Ecto neural progenitor cell (in vitro differentiated cells): ENCODE data around the gene COL15A1.

Experiments used
- DNase-seq: peaks from one replicate; pipeline ENCODE4 v3.0.0-alpha.2; 2018; ENCODE audit warnings: low spot score

COL15A1 gene

DNA sequence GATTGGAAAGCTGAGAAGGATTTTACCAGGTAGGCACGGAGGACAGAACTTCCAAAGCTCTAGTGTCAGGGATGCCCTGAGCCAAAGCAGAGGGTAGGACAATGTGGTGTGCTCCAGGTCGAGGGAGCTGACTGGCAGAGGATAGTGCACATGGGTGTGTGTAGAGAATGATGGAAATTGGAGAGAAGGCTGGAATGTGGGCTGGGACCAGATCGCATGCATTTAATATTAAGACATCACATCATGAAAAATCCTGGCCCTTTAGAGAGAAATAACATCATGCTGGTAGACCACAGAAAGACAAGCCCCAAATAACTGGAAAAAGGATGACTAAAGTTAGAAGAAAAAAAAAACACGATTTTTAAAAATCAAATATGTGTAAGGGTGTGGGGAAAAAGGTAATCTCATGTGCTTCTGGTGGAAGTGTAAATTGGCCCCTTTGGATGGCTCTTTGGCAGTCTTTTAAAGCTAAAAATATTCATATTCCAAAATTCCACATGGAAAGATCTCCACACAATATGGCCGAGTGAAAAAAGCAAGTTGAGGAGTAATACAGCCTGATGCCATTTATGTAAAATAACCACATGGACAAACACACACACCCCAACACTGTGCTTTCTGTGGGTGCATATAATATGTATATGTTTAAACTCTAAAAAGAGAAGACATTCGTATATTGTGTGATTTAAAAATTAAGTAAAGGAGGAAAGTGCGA is 94.2 kb downstream of the COL15A1 start:
- peak; percentile 36 for DNase-seq

DNA sequence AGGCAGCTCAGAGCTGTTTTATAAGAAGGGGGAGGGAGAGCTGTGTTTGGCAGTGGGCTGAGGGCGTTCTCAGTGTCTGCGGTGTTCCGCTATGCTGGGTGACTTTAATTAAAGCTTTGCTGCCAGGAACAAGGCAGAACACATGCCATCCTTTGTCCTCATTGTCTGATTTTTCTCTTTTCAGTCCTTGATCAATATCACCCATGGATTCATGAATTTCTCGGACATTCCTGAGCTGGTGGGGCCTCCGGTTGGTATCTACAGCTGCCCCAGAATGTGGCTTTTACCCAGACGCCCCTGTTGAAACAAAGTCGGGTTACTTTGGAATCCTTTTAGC is 94.7 kb downstream of the COL15A1 start:
- peak; percentile 58 for DNase-seq

DNA sequence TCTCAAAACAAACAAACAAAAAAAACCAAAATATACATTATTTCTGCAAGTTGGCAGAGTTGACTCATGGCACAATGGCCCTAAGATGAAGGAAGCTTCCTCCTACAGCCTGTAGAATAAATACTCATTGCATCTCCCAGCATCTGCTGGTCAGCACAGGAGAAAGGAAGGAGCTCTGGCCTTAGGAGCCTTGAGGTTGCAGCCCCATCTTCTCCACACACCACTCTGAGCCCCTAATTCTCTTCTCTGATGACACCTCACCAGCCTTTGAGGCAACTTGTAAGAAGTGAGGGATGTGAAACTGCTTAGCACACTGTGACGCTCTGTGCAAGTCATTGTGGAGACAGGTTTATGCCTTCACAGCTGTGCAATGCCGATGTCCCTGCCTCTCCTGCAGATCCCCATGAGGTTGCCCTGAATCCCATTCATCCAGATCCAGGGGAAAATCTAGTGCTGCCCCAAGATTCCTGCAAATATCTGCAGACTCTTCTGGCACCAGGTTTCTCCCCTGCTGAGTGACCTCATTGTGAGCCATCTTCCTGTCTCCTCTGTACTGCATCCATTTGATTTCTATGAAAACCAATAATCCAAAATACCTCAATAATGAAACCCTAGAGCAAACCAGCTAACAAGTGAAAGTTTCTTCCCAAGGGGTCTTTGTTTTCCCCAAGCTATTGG is 95.9 kb downstream of the COL15A1 start:
- DNase-seq = peak; percentile 34

DNA sequence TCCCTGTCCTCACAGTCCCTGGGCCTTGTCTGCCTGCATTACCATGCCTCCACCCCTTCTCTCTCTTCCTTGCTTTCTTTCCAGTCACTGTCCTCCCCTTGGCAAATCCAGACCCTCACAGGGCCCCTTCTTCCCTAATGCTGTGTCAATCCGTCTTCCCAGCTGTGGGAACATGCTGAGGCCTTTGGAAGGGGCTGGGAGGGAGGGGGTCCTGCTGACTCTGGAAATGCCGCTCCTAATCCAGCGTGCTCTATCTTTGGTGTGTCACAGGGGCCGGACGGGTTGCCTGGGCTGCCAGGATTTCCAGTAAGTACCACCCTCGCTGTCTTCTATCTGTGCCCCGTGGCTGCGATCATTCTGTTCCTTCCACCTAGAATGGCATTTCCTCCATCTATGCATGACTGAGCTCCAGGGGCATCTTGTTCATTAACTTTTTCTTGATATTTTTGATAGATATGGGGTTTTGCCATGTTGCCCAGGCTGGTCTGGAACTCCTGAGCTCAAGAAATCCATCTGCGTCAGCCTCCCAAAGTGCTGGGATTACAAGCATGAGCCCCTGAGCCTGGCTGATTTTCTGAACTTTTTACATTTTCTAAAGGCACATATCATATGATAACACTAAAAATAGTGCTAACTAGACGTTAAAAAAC is 96.7 kb downstream of the COL15A1 start:
- DNase-seq = peak; percentile 60

DNA sequence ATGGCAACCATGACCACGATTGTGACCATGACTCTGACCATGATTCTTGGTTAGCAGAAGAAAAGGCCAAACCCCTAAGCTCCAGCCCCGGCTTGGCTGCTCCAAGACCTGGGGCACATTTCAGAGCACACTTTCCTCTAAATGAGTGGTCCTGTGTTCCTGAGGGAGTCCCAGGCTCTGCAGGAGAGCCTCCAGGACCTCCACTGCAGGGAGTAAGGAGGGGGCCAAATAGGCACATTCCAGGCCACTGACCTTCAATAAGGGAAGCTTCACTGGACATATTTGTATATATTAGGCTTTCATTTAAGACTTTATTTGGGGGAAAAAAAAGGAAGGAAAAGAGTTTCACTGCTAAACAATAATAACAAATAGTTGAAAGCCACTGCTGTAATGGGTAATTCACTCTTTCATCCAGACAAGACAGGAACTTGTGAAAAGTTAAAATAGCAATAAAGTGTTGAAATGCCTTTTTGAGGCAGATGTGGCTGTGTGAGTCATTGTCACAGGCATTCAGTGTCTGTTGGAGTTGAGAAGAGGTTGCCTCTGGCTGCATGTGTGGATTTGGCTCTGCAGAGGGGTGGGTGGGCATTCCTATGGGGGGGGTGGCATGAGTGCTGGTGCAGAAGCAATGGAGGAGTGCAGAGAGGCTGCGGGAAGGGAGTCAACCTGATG is 97.3 kb downstream of the COL15A1 start:
- no peak for DNase-seq

DNA sequence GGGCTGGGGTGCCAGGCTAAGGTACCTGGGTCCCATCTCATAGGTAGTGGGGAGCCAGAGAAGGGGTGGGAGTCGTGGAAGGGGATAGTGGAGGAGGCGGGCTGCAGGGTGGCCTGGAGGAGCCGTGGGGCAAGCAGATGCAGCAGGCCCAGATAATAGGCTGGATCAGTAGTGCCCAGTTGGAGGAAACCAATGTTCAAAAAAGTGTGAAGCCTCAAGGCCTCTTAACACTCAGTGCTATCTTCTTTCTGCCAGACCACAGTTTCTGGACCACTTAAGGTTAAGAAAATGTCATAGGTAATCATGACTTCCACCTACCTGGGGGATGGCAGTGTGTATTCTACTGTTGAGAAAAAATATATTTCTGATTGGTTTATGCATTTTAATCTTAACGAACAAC is 97.9 kb downstream of the COL15A1 start:
- no peak for DNase-seq

DNA sequence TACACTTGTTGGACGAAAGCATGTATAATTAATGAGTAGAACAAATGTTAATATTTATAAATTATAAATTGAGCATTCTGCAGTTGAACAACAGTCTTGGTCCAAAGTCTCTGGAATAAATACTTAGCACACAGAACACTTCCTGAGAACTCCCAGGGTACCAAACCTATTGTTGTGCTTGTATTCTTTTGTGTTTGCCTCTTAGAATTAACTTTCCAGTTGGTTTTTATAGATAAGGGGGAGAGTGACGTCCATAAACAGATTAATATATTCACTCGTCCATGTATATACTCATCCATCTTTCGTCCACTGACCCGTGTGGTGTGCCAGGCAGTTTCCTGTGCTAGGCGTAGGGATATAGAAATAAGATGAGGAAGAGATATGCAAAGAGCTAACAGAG is 98.9 kb downstream of the COL15A1 start:
- DNase-seq = no peak

DNA sequence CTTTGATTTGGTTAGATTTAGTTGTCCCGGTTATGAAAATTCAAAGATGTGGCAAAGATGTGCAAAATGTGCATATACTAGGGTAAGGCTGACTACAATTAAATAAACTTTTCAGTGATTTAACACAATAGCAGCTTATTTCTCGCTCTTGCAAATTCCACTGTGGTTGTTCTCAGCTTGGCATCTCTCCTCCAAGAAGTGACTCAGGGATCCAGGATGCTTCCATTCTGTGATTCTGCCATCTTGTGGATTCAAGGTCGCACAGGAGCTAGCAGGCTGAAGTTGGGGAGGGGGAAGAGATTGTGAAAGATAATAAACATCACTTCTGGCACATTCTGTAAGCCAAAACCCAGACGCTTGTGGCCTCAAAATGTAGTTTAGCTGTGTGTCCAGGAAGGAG is 101.1 kb downstream of the COL15A1 start:
- DNase-seq = no peak

DNA sequence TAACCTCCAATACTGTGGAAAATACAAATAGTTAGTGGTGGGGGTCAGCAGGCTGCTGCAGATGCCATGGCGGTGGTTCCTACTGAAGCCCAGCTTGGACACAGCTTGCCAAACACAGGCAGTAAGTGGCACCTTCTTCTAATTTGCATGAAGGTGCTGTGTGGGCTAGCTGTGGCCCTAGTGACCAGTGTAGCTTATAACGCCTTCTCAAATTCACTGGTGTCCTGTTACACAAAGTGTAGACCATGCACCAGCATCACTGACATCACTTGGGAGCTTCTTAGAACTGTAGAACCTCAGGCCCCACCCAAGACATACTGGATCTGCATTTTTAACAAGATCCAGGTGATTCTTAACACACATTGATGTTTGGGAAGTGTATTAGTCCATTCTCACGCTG is 102.4 kb downstream of the COL15A1 start:
- DNase-seq = no peak

DNA sequence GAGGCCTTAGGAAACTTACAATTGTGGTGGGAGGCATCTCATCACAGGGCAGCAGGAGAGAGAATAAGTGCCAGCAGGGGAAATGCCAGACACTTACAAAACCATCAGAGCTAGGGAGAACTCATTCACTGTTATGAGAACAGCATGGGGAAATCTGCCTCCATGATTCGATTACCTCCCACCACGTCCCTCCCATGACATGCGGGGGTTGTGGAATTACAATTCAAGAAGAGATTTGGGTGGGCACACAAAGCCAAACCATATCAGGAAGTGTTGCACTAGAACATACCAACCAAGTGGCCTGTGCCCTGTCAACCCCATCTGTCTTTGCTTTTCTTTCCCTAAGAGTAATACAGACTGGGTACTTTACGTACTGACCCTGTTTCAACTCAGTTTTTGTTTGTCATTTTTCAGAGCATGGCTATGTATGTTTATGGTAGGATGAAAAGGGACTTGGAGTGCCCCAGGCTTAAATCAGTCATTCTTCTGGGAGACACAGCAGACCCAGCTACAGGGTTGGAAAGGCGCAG is 102.9 kb downstream of the COL15A1 start:
- DNase-seq = no peak

DNA sequence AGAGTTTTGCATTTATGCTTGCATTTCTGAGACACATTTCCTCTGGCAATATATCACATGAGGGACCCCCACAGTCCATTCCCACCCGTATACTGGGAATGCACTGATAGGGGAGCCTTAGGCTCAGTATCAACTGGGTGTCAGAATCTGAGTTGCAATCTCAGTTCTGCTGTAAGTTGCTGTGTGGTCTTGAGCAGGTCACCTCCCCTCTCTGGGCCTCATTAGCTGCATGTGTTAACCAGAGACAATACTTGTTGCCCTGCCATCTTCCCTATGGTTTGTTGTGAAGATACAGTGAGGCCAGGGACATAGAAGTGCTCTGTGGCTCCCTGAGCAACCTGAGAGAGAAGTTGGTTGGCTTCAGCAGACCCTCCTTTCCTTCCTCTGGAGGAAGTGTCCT is 105.5 kb downstream of the COL15A1 start:
- DNase-seq = no peak

DNA sequence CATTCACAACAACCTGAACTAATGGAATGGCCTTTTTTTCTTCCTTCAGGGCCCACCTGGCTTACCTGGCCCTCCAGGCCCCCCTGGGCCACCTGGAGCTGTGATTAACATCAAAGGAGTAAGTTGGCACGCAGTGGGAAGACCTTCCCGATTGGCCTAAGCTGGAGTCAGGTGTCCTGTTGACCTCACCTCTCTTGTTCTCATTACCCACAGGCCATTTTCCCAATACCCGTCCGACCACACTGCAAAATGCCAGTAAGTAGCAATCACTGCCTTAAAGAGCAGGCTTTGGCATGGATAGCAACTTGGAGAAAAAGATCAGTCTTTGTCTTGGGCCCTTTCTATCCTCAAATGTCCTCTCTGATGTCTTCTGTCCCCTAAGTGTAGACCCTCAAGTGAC is 105.9 kb downstream of the COL15A1 start:
- no peak for DNase-seq

DNA sequence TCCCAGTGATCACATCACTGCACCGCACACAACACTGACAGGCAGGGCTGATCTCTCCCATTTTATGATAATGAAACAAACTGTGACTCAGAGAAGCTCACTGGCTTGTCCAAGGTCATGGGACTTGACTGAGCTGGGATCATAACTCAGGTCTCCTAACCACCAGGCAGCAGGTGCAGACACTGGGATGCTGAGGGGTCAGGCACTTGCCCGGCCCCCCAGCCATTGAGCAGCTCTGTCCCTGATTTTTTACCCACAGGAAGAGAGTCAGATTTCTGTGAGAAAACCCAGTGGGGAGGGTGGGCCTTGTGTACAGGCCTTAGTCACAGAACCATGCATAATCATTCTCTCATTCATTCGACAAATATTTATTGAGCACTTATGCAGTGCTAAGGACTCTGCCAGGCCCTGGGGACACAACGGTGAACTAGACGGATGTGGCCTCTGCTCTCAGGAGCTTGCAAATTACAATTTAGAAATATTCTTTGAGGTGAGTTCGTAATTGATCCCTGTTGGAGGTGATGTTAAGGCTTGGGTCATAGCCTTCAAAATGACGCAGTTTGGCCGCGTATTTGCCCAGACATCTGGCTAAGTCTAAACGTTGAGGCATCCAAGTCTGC is 106.7 kb downstream of the COL15A1 start:
- no peak for DNase-seq

DNA sequence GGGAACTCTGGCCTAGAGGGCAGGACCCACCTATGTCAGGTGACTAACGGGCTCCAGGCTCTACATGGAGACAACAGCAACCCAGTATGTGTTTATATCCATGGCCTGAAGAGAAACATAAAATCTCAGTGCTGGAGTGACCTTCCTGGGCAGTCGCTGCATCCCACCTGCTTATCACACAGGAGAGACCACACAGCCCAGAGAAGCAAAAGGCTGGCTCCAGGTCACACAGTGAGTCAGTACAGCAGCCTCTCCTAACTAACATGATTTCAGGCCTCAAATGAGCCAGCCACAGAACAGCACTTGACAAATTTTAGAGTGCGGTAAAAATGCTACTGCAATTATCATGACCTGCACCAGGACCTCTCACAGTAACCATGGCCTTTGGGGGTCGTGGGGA is 107.2 kb downstream of the COL15A1 start:
- no peak for DNase-seq

DNA sequence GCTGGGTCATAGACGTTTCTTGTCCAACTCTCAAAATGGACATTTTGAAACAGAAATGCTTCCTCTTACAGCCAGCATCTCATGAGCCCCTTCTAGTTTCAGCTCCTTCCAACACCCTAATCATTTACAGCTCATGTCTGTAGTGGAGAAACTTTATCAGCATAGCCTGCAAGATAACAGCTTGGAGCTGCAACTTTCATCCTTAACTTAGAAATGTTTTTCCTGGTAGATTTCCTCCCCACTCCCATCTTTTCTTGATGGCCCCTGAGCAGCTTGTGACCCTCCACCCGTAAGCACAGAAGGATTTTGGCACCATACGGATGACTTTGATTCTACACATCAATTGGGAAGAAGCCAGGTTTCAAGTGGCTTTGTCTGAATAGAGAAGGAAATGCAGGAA is 107.7 kb downstream of the COL15A1 start:
- no peak for DNase-seq

DNA sequence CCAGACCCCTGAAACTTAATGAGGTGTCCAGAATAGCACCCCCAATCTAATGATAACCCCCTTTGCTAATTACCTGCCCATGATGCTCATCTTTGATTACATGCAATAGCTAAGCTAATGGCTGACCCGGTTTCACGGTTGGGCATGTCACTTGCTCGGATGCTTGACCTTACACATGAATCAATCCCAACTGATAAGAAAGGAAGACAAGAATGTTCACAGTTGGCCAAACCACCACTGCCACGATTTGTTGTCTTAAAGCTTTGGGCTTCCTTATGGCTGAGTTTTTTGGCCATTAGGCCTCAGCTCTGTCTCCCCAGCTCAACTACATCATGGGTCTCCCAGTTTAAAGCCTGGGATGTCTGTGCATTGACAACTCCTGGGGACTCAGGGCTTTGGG is 108.1 kb downstream of the COL15A1 start:
- no peak for DNase-seq

DNA sequence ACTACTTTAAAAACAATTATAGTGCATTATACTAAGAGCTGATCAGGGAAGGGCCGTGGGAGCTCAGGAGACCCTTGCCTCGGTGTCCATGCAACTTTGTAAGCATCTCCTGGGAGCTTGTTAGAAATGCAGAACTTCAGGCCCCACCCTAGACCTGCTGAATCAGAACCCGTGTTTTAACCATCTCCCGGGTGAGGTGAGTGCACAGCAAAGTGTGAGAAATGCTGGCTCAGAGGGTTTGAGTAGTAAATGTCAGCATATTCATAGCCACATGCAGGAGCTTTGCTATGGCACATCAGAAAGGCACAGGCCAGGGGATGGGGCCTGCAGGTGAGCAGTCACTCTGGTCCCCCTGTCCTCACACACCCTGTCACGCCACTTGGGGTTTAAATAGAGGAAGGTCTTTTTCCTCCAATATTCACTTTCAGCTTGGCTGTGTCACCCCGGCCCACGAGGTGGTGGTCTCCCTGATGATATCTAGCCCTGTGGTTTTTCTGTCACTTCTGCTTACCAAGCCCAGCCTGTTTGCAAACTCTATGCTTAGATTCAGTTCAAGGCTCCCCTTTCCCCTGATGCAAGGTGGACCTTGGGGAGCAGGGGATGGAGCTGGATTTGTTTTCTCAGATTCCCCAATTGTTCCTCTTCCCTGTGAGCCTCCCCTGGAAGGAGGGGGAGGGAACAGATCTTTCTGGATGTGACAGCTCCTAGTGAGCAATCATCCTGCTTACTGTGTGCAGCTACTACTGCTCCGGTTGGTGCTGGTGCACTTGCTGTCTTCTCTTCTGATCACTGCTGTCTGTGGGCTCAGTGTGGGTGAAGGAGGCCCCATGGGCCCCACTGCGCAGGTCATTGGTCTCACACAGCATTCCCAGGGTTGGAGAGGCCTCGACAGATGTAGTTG is 109.4 kb downstream of the COL15A1 start:
- DNase-seq = no peak

DNA sequence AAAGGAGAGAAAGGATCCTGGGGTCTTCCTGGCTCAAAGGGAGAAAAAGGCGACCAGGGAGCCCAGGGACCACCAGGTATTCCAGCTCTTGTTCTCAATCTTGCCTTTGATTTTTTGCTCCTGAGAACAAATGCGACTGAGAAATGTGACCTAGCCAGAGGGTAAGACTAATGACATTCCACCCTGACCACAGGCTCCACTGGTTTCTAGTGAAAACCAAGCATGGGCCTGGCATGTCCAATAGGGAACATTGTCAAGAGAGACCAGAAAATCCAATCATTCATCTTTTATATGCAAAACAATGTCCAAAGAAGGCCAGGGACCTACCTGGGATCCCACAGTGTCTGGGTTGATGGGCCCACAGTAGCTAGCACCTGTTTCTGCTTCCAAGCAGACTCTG is 110.9 kb downstream of the COL15A1 start:
- no peak for DNase-seq

DNA sequence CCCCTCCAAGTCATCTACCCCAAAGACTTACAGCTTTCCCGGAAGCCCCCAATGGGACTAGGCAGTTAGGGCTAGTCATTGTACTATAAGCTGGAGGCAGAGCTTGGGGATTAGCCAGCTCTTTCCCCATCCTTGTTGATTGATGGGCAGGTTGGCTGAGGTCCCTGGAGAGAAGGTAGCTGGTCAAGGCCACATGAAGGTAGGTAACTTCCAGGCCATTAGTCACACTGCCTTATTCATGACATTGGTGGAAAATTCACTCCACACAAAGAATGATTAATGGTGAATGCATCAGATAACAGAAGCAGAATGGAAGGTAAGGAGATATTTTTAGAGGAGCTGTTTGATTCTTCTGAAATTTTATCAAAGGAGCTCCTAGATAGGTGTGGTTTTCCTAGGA is 111.7 kb downstream of the COL15A1 start:
- no peak for DNase-seq

DNA sequence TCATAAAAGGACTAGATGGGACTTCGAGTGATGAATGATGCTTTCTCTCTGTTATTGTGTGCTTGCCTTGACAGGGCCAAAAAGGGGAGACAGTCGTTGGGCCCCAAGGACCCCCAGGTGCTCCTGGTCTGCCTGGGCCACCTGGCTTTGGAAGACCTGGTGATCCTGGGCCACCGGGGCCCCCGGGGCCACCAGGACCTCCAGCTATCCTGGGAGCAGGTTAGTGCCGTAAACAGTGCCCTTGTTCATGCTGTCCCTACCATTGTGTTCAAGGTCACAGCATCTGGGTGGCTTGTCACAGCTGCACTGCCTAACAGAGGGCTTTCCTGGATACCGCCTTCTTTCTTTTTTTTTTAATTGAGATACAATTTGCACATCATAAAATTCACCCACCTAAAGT is 112.5 kb downstream of the COL15A1 start:
- no peak for DNase-seq
